22Rv1 (cell line): ENCODE results near the gene SH2D4B.

Experiments
- CTCF ChIP-seq: fragments of 450-650 bp; IDR thresholded peaks from 2 replicates; pipeline ENCODE4 v1.5.1; 2017; ENCODE audit warnings: mild to moderate bottlenecking
- ZFX ChIP-seq: fragments of 450-650 bp; IDR thresholded peaks from 2 replicates; pipeline ENCODE4 v1.6.1; 2017; ENCODE audit warnings: antibody characterized with exemption, borderline replicate concordance

GRCh38 chr10:80540618-80540980, 2.9 kb downstream of the SH2D4B start:
- no peak for TF ChIP-seq CTCF
- no peak for TF ChIP-seq ZFX
